ENCODE data around the gene RAB21. TPM values are rescaled to one million over a fixed set of nuclear protein-coding genes. Genes with fewer than 3 reads are reported as not detected.

Gene RAB21
- total RNA-seq, 4 donors from 2014 or later, result 14.1 to 26.6 (median 18.0) TPM

- TF ChIP-seq CTCF (IDR thresholded peaks at IDR 0.05; ENCODE audit: low read depth), result no peak
These were observed 84.0 kb downstream of the RAB21 start for GRCh38 chr12:71838676-71839075.

DNA sequence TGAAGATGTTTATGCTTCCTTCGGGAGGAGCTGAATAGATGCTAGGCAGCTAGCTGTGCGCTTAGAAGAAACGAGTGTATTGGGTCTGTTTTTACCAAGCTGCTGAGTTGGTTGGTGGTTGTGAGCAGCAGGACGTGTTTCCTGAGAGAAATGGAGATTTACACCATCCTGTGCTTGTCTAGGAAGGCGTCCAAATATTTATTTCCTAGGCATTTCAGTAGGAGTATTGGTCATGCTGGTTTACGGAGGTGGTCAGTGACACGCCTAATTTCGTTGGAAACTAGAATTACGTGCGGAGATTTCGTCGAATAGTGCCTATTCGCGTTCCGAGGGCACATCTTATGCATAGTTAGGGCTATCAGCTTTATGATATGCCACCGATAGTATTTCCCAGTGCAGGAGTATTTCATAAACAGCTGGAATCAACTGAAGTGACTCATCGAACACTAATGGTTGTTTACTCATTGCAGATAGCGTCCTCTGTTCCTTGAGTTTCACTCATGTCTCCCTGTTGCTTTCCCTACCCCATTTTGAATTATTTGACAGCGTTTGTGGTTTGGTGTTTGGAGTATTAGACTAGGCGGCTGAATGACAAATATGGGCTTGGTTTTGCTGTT is 85.7 kb downstream of the RAB21 start:
- no peak for TF ChIP-seq CTCF (IDR thresholded peaks at IDR 0.05; ENCODE audit: low read depth)

- TF ChIP-seq CTCF (IDR thresholded peaks at IDR 0.05; ENCODE audit: low read depth), result no peak
These were observed 91.8 kb downstream of the RAB21 start for GRCh38 chr12:71846322-71846940.

DNA sequence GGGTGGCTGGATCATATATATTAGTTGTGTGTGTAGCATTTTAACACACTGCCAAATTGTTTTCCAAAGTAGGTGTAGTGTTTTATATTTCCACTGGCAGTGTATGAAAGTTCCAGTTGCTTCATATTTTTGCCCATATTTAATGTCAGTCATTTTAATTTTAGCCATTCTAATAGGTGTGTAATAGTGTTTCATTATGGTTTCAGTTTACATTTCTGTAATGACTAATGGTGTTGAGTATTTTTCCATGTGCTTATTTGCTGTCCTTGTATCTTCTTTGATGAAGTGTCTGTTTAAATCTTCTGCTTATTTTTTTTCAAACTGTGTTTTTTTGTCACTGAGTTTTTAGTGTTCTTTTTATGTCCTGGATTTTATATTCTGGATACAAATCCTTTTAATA is 93.5 kb downstream of the RAB21 start:
- no peak for TF ChIP-seq CTCF (IDR thresholded peaks at IDR 0.05; ENCODE audit: low read depth)

DNA sequence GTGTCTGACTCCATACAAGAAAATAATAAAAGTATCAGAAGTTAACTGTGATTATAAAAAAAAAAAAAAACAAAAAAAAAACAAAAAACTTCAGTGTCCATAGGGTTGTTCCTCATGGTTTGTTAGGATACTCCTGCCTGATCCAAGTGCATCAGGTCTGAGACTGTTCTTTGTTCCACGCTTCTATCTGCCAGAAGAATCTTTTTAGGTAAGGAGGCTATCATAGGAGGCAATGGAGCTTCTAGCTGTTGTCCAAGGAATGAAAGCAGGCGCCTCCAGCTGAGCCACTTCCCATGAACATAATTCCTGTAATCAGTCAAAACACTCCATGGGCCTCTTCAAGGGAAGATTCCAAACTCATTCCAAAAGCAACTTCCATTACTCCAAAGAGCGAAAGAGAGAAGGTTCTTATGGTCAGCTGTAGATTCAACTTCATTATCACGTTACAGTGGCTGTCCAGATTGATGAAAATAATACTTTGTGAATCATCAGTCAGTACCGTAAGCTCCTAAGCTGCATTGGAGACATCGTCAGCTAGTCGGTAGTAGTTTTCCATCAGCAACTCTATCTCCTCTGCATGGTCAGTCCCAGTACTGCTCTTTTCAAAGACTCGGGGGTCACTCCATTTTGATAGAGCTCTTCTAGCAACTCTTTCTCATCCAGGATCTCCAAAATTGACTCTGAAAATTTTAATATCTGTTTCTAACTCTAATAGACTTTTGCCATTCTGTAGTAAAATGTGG is 94.6 kb downstream of the RAB21 start:
- TF ChIP-seq CTCF (IDR thresholded peaks at IDR 0.05; ENCODE audit: low read depth), result no peak

Other genes with a start within 250 kb of the RAB21 start
- 100 to 1,000 TPM in 1 of 4 donors, 10 to 100 TPM in 3; 68.7 to 117 (median 83.4) TPM for gene ZFC3H1, start 91.0 kb upstream of the RAB21 start, total RNA-seq
- 1 to 10 TPM; 1.5 to 3.9 (median 2.2) TPM for gene THAP2, start 90.6 kb upstream of the RAB21 start, total RNA-seq
- 10 to 100 TPM; 19.6 to 31.4 (median 21.6) TPM for gene TMEM19, start 68.8 kb upstream of the RAB21 start, total RNA-seq
- gene TBC1D15, start 84.9 kb downstream of the RAB21 start, total RNA-seq, result 10 to 100 TPM; 70.1 to 86.8 (median 72.9) TPM
- gene TPH2, start 184.0 kb downstream of the RAB21 start, total RNA-seq, result not detected

Data from subcutaneous adipose tissue (tissue), 4 donors.